Activated CD8-positive, alpha-beta memory T cell treated with anti-CD3 and anti-CD28 coated beads, Interleukin-2, amount 50 U/mL, for 24 hours (primary cell): Measurements from ENCODE around the gene SMYD3.
"Not testable (repeated sequence)": the region's sequence is repeated elsewhere in the genome, so short reads cannot be mapped to it uniquely, and the experiment has no call there.

Source experiments
- DNase-seq: peaks from one replicate; pipeline ENCODE4 v3.0.0-alpha.2; 2020; ENCODE audit errors: extremely low read depth

The SMYD3 gene

GRCh38 chr1:245834002-245834401, 673.1 kb downstream of the SMYD3 start:
- DNase-seq = no peak

GRCh38 chr1:245832771-245833527, 674.1 kb downstream of the SMYD3 start:
- no peak for DNase-seq

GRCh38 chr1:245831518-245831917, 675.6 kb downstream of the SMYD3 start:
- DNase-seq = no peak

GRCh38 chr1:245829826-245830225, 677.3 kb downstream of the SMYD3 start:
- no peak for DNase-seq

- no peak for DNase-seq
These were observed 677.9 kb downstream of the SMYD3 start for GRCh38 chr1:245829194-245829593.

- no peak for DNase-seq
These were observed 679.8 kb downstream of the SMYD3 start for GRCh38 chr1:245827301-245827700.

- DNase-seq = no peak
These were observed 681.8 kb downstream of the SMYD3 start for GRCh38 chr1:245825128-245825901.

GRCh38 chr1:245823408-245824147, 683.5 kb downstream of the SMYD3 start:
- no peak for DNase-seq

GRCh38 chr1:245822996-245823395, 684.1 kb downstream of the SMYD3 start:
- no peak for DNase-seq

- not testable (repeated sequence) for DNase-seq
These were observed 688.7 kb downstream of the SMYD3 start for GRCh38 chr1:245818363-245818762.

GRCh38 chr1:245816496-245816895, 690.6 kb downstream of the SMYD3 start:
- not testable (repeated sequence) for DNase-seq

GRCh38 chr1:245814651-245815050, 692.4 kb downstream of the SMYD3 start:
- no peak for DNase-seq

GRCh38 chr1:245812278-245812677, 694.8 kb downstream of the SMYD3 start:
- no peak for DNase-seq

- DNase-seq = no peak
These were observed 696.2 kb downstream of the SMYD3 start for GRCh38 chr1:245810789-245811337.

- no peak for DNase-seq
These were observed 696.8 kb downstream of the SMYD3 start for GRCh38 chr1:245810181-245810769.

- DNase-seq = no peak
These were observed 697.7 kb downstream of the SMYD3 start for GRCh38 chr1:245809361-245809760.

- no peak for DNase-seq
These were observed 698.9 kb downstream of the SMYD3 start for GRCh38 chr1:245807954-245808719.

- DNase-seq = no peak
These were observed 699.8 kb downstream of the SMYD3 start for GRCh38 chr1:245807306-245807705.

GRCh38 chr1:245805532-245805931, 701.5 kb downstream of the SMYD3 start:
- DNase-seq = no peak

- no peak for DNase-seq
These were observed 702.4 kb downstream of the SMYD3 start for GRCh38 chr1:245804696-245805095.

- DNase-seq = no peak
These were observed 703.4 kb downstream of the SMYD3 start for GRCh38 chr1:245803666-245804037.
